Endothelial cell of umbilical vein (primary cell): ENCODE data around the gene GSTM4. TPM values are rescaled to one million over a fixed set of nuclear protein-coding genes. Genes with fewer than 3 reads are reported as not detected.
A peak's percentile ranks its signal among the peaks of the same experiment; 100 is the strongest.

ENCODE experiments used
- BruUV-seq: library from RNA; stranded (reverse); fragments of 400-500 nt; replicated peaks from 2 replicates; lab custom pipeline; 2021; lab: Mats Ljungman, UMichigan
- CTCF ChIA-PET: fragments of 300-600, 350-600 bp; sonication (Branson Sonifier 250); formaldehyde crosslinking; loops from one replicate; lab custom pipeline; 2021; ENCODE audit warnings: antibody characterized with exemption, inconsistent platforms; lab: Charles Lee
- POLR2A ChIA-PET: fragments of 300-600, 350-600 bp; sonication (Branson Sonifier 250); formaldehyde crosslinking; loops from one replicate; lab custom pipeline; 2021; ENCODE audit warnings: antibody characterized with exemption, inconsistent platforms; lab: Charles Lee
- DNase-seq: peaks from one replicate; pipeline ENCODE4 v3.0.0-alpha.2; 2011; ENCODE audit warnings: low read depth, low spot score
- FAIRE-seq: peaks from 2 replicates; lab custom pipeline; 2011; peaks lifted over from hg19 to GRCh38; lab: Jason Lieb, UNC
- H2AFZ ChIP-seq: 2 replicates; pipeline ENCODE4 v1.6.0; 2012; ENCODE audit warnings: low read depth, low read length, control low read depth, inconsistent platforms
- H3K27ac ChIP-seq: 2 replicates; pipeline ENCODE4 v1.5.1; 2011; ENCODE audit warnings: low read depth, mild to moderate bottlenecking, control low read depth, low read length, moderate library complexity; ENCODE audit not compliant: insufficient read depth
- H3K27me3 ChIP-seq, 2 experiments: 2 replicates each; pipeline versions ENCODE4 v1.6.0 to v1.6.1; 2011; ENCODE audit warnings: low read length in 2 of 2, mixed read lengths in 1 of 2; ENCODE audit not compliant: control insufficient read depth in 2 of 2, insufficient read depth in 2 of 2
- H3K36me3 ChIP-seq, 2 experiments: 2 replicates in 1 of 2; 3 replicates in 1 of 2; pipeline ENCODE4 v1.5.1; 2011; ENCODE audit warnings: low read length in 2 of 2, mild to moderate bottlenecking in 1 of 2, moderate library complexity in 1 of 2; ENCODE audit not compliant: control insufficient read depth in 2 of 2, insufficient read depth in 2 of 2; ENCODE audit errors: extremely low read depth in 1 of 2
- H3K4me1 ChIP-seq: 3 replicates; pipeline ENCODE4 v1.5.1; 2011; ENCODE audit warnings: mild to moderate bottlenecking, low read length; ENCODE audit not compliant: control insufficient read depth, insufficient read depth; ENCODE audit errors: extremely low read depth
- H3K4me2 ChIP-seq: 2 replicates; pipeline ENCODE4 v1.6.1; 2011; ENCODE audit warnings: low read length, control low read depth, mixed read lengths; ENCODE audit not compliant: insufficient read depth
- H3K4me3 ChIP-seq, 3 experiments: fragments of 200-600 bp in 1 of 3; sonication (generic), shearing (Covaris generic) in 1 of 3; replicated peaks in 1 of 3; 2 replicates each; pipeline ENCODE4 v1.5.1; 2011 to 2016; ENCODE audit warnings: control low read depth in 3 of 3, low read length in 3 of 3, mild to moderate bottlenecking in 2 of 3, inconsistent platforms in 1 of 3, low read depth in 1 of 3, moderate library complexity in 1 of 3; ENCODE audit not compliant: insufficient read depth in 1 of 3
- H3K79me2 ChIP-seq: 2 replicates; pipeline ENCODE4 v1.6.0; 2012; ENCODE audit warnings: low read length, inconsistent platforms; ENCODE audit not compliant: control insufficient read depth, insufficient read depth
- H3K9ac ChIP-seq: replicated peaks from 2 replicates; pipeline ENCODE3; 2011; ENCODE audit warnings: low read length, control low read depth; ENCODE audit not compliant: insufficient read depth; ENCODE audit errors: extremely low read depth
- H3K9me1 ChIP-seq: replicated peaks from 3 replicates; pipeline ENCODE4 v1.6.0; 2011; ENCODE audit warnings: mild to moderate bottlenecking, low read length; ENCODE audit not compliant: control insufficient read depth, insufficient read depth; ENCODE audit errors: extremely low read depth
- H3K9me3 ChIP-seq: replicated peaks from 2 replicates; pipeline ENCODE4 v1.5.1; 2012; ENCODE audit warnings: low read length, inconsistent platforms; ENCODE audit not compliant: control insufficient read depth, insufficient read depth
- H4K20me1 ChIP-seq: replicated peaks from 2 replicates; pipeline ENCODE3; 2011; ENCODE audit warnings: mild to moderate bottlenecking, low read length; ENCODE audit not compliant: control insufficient read depth, insufficient read depth; ENCODE audit errors: extremely low read depth
- CTCF ChIP-seq, 2 donors: IDR thresholded peaks; 1 replicate in 1 of 2; 2 replicates in 1 of 2; pipeline ENCODE4 v1.5.1; 2011; ENCODE audit warnings: low read length in 2 of 2, mild to moderate bottlenecking in 2 of 2, moderate library complexity in 2 of 2, control low read depth in 1 of 2, inconsistent platforms in 1 of 2, low read depth in 1 of 2; ENCODE audit not compliant: insufficient read depth in 1 of 2; ENCODE audit errors: extremely low read depth in 1 of 2
- EZH2 ChIP-seq: IDR thresholded peaks from 2 replicates; pipeline ENCODE4 v1.6.1; 2012; ENCODE audit warnings: borderline replicate concordance, low read depth, mild to moderate bottlenecking, moderate library complexity, low read length, inconsistent platforms; ENCODE audit not compliant: severe bottlenecking
- JUN ChIP-seq: IDR thresholded peaks from 2 replicates; pipeline ENCODE4 v1.6.1; 2011; ENCODE audit warnings: borderline replicate concordance, low read depth; ENCODE audit not compliant: insufficient read length, insufficient read depth
- MAX ChIP-seq: IDR thresholded peaks from 2 replicates; pipeline ENCODE4 v1.6.1; 2011; ENCODE audit not compliant: insufficient read depth, insufficient read length
- MYC ChIP-seq: IDR thresholded peaks from one replicate; pipeline ENCODE4 v1.6.1; 2011; ENCODE audit warnings: mild to moderate bottlenecking, low read depth, low read length
- dilution Hi-C: fragments of 300-500 bp; cut with MboI; formaldehyde crosslinking; loops from one replicate; pipeline ENCODE4 v1.15.0; 2019; ENCODE audit warnings: low sequenced_read_pairs; ENCODE audit not compliant: extremely low pct_ligation_motif_present
- intact Hi-C: fragments of 100-400 bp; cut with micrococcal nuclease; formaldehyde crosslinking; loops from one replicate; pipeline ENCODE4 v1.10.0; 2022
- polyA plus RNA-seq, 4 experiments: library from polyadenylated mRNA; depleted of rRNA in 3 of 4; stranded (reverse) in 3 of 4; unstranded in 1 of 4; fragments of >200 nt; gene quantifications; 2 replicates each; pipeline versions ENCODE4 v1.2.1 to v1.2.3, GENCODE V29; 2011 to 2012; ENCODE audit warnings: missing spikeins in 1 of 4
- total RNA-seq: library from RNA; stranded (reverse); gene quantifications from 2 replicates; pipeline ENCODE4 v1.2.3, GENCODE V29; 2021

Gene GSTM4
- total and polyA plus RNA-seq, 2 donors (not counting 3 experiments of a cell fraction or from before 2014, with no cell fraction given), result 9.5 to 11.6 TPM

- no peak for FAIRE-seq
- dilution Hi-C loops, result no loop called here
- TF ChIP-seq CTCF (IDR thresholded peaks at IDR 0.05; ENCODE audit: extremely low read depth in 1 of 2, insufficient read depth in 1 of 2, low read depth in 1 of 2, low read length in 2 of 2) (no peak), EZH2 (no peak), MYC (no peak), JUN (no peak), MAX (no peak)
Observed at GRCh38 chr1:109627692-109628399, 28.1 kb upstream of the GSTM4 start.

More at GRCh38 chr1:109627692-109628399, 28.1 kb upstream of the GSTM4 start:
- peaks cover 9 to 47% of the 10 kb centered on the region in 2 experiments for H3K36me3 ChIP-seq
- no peak overlapping the region for H3K27ac ChIP-seq
- no peaks in the 10 kb centered on the region for H3K4me1 ChIP-seq
- CTCF ChIA-PET, result interaction anchor here (1.2 to 15.2 kb wide), 5 partner anchors 11 to 83 kb away, joined by 3 to 565 read pairs (median 61); partner anchors contain the start of gene GNAI3
- no peaks in the 10 kb centered on the region for H3K9me3 ChIP-seq
- no peak overlapping the region for H3K4me2 ChIP-seq
- no peaks in the 10 kb centered on the region for H3K9me1 ChIP-seq
- no peak overlapping the region for H3K9ac ChIP-seq
- intact Hi-C loops, result no loop called here
- no peak overlapping the region for H3K4me3 ChIP-seq
- H3K79me2 ChIP-seq, result peaks cover 24% of the 10 kb centered on the region
- TSS peak; percentile 8 for BruUV-seq
- no peaks in the 10 kb centered on the region for H3K27me3 ChIP-seq
- DNase-seq, result no peak
- H4K20me1 ChIP-seq, result no peaks in the 10 kb centered on the region
- POLR2A ChIA-PET, result interaction anchor here (1.0 to 1.2 kb wide), 2 partner anchors 79 to 357 kb away, joined by 3 to 4 read pairs; partner anchors contain the start of genes AHCYL1 and GNAI3
- H2AFZ ChIP-seq, result no peak overlapping the region
